ENCODE data around the gene MICAL2.

The MICAL2 gene

DNA sequence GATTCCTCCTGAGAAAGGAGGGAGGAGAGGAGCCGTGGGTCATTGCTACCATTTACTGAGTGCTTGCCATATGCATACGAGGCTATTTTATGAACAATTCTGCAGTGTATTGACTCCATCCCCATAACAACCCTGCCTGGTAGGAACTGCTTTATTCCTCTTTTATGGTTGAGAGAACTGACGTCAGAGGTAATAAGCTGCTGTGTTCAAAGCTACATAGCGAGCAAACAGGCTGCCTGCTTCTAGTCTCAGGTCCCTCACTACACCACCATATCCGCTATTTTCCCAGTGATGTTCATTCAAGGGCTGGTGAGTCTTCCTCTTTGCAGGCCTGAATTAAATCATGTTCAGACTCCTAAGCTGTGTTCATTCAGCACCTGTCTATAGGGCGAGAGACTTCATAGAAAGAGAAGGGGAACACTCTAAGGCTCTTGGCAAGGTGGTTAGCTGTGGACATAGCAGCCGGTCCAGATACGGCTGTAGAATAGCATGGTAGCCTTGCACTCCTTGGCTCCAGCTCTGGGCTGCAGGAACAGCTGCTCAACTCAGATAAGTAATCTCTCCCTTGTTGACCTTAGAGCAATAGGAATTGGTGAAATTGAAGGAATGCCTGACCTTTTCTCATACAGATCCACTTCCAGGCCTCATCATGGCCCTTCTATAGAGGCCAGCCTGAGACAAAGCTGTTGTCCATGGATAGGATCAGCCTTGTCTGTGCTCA, 82.6 kb downstream of the MICAL2 start:
- DNase-seq, result no peak

DNA sequence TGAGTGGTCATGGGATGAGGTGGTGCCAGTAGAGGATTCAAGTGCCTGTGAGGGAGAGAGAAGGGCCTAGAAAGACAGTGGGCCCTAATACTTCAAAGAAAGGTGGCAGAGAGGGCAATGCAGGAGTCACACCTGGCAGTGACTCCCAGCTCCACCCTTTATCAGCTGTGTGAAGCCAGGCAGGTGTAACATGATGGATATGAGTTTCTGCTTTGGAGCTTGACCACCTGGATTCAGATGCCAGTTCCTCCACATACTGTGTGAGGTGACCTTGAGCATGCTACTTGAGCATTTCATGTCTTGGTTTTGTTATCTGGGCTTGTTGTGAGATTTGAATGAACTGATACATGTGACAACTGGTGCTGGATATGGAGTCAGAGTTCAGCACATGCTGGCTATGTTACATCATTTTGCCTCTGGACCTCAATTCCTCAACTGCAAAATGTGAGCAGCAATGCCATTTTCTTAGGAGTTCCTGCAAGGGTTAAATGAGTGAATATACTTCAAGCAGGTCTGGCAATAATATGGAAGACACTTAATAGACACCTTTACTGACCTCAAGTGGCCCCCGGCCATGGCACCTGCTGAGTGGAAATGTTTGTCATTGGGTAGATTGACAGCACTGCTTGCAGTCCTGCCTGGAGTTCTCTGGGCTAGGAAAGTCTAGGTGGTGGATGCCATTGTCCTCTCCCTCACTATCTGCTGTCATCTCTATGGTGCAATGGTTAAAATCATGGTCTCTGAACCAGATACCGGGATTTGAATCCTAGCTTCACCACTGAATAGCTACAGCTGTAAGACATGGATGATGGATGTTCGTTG, 83.3 kb downstream of the MICAL2 start:
- no peak for DNase-seq

DNA sequence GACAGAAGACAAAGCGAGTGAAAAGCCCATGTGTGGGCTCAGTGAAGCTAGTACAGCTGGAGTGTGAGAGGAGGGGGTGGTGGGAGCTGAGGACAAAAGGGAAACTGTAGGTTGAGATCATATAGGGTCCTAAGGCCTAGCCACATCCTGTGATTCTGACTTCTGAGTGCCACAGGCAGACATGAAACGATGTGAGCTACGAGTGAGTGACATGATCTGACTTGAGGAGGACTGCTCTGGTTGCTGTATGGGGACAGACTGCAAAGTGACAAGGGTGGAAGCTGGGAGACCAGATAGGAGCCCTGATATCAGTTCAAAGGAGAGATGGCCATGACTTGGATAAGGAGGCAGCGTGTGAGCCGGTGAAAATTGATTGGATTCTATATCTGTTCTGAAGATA, 85.4 kb downstream of the MICAL2 start:
- DNase-seq, result no peak

DNA sequence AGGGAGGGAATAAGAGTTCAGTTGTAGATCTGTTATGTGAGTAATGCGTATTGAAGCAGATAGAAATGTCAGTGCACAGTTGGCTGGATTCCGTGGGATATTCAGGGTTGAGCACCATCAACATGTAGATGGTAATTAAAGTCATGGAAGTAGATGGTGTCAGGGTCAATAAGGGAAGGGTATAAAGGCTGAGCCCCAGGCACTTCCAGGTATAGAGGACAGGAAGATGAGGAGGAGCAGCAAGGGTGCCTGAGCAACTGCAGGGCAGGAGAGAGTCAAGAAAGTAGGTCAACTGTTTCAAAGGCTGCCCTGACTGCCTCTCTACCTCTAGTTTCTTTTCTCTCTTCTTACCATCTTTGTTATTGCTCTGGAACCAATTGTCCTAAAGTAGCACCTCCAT, 85.9 kb downstream of the MICAL2 start:
- no peak for DNase-seq

DNA sequence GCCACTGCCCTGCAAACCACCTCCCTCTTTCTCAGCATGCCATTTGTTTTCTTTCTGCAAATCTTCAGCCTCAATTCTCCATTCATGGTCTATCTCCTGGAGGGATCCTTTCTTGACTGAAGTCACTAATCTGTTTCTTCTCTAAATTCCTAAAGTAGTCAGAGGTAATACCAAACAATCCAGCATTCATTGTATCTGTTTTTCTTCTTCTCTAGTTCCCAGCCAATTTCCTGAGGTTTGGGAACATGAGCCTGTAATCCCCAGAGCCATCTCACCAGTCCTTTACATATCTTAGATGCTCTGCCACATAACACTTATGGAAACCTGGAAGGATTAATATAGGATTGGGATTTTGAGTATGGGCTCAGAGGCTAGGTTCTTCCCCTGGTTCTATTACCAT, 86.5 kb downstream of the MICAL2 start:
- DNase-seq, result no peak

DNA sequence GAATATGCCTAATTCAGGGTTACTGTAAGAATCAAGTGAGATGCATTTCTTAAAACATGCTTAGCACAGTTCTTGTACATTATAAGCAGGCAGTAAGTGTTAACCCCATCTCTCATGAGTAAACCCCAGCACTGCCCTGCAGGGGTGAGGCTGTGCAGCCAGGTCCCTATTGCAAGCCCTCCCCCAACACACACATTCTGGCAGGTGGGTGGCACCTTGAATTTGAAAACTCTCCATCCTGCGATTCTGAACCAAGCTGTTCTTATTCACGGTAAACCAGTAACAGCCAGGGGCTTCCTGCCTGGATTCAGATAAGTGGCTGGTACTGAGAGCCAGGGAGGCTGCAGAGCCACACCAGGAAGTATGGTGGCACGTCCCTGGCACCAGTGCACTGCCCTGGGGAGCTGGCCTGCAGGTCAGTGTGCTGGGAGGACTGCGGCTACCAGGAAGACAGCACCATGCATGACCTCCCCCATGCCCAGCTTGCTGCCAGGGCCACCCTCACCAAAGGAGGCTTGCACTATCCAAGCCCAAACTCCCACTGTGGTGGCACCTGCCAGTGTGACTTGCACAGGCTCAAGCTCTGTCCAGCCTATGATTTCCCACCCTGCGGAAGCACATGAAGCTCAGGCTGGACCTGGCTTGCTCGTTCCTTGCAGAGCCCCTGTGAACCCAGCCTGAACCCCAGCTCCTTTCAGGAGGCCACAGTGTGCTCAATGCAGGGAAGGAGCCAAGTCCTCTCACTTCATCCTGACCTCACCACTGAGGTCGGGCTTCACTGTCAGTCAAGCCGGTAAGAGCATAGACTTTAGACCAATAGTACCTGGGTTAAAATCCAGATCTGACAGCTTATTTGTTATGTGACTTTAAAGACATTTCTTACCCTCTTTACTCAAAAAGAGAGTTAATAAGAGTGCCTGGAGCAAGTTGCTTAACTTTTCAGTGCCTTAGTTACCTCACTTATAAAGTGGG, 88.1 kb downstream of the MICAL2 start:
- DNase-seq, result no peak

DNA sequence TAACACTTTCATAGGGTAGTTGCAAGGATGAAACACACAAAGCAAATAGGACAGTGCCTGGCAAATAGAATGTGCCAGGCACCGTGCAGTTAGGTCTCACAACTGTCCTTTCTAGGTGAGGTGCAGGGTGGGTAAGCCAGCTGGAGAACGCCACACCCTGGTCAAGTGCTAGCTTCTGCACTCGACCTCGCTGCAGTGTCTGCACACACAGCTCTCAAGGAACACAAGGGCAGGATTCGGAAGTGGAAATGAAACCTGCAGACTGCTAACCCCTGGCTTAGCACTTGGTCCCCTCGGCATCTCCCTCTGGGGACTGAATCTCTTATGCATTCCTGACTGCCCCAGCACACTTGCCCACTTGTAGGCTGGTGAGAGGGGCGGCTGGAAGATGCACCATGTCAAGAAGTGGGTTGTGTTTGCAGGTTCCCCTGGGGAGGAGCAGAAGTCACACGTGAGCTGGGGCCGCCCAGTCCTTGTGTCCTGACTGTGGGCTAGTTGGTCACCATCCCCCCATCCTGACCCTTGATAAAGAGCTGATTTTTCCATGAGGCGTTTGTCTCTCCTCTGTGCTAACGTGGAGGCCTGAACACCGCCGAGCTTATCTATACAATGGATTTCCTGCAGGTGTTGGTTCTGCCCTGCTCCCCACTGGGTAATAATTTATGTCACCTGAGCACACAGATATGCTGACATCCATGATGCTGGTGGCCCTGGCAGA, 89.0 kb downstream of the MICAL2 start:
- DNase-seq, result no peak

DNA sequence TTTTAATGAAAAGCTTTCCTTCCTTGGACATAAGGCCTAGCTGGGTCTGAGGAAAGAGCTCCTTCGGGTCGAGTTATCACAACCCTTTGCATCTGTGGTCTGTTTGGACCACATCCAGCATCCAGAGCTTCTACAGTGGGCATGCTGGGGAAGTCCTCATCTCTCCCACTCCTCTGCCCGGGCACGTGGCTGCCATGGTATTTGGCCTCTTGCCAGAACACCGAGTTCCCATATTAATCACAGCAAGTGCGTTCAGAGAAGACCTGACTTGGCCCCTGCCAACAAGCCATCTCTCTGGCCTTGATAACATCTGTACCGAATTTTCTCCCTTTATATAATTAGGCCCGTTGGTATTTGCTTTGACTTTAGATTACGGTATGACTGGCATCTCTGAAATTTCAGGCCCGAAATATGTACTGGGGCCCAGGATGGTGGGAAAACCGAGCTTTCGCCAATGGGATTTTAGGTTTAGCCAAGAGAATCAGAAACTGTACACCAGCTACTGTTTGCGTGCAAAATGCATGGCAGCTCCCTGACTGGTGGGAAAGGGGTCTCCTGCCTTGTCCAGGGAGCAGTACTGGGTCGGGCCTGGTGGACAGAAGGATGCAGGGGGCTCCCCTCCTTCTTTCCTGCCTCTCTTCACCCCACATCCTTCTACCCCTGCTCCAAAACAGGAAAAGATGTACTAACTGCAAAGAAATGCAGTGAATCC, 90.0 kb downstream of the MICAL2 start:
- DNase-seq, result peak; percentile 83

DNA sequence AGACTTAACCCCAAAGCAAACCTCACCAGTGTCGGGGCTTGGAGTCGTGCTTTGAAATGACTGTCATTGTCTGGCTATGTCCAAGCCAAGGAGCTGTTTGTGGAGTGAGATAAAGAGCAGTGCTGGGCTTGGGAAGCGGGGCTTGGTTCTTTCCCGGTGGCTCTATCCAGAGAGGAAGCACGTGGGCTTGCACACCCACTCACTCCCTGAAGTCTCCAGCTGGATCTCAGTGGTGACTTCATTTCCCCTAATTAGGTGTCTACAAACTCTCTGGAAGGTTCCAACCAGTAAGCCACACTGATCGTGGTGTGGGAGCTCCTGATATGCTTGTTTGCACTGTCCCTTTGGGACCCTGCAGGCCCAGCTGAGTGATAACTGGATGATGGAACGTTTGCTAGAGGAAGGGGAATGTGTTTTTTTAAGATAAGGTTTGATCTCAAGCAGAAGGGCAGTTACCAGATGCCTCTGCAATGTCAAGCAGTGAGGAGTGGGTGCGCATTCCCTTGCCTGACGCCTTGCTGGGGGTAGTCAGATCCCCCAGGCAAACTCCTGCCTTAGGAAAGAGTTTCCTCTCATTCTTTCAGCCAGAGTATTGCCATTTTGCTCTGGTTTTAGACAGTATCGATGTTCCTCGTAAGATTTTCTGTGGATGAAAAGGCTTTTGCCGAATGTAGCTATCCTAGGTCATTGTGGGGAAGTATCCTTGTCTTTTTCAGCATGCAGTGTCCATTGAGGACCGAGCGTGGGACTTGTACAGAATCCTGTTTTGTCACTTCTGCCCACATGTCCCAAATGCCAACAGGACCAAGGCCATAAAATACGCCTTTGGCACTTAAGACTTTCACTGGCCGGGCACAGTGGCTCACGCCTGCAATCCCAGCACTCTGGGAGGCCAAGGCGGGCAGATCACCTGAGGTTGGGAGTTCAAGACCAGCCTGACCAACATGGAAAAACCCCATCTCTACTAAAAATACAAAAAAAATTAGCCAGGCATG, 90.9 kb downstream of the MICAL2 start:
- DNase-seq, result peak; percentile 96

DNA sequence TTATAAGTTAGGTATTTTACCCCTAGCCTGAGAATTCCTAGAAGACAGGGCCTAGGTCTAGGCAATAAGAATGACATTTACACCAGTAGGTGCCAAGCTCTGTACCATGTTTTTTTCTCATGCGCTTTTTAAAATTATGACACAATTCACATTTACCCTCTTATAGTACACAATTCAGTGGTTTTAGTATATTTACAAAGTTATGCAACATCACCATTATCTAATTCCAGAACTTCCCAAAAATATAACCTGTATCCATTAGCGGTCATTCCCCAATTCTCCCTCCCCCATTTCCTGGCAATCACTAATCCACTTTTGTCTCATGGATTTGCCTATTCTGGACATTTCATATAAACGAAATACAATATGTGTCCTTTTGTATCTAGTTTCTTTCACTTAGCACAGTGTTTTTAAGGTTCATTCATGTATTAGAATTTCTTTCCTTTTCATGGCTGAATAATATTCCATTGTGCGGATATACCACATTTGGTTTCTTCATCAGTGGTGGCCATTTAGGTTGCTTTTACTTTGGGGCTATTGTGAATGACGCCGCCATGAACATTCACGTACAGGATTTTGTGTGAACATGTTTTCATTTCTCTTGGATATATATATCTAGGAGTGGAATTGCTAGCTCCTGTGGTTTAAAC, 92.4 kb downstream of the MICAL2 start:
- no peak for DNase-seq

DNA sequence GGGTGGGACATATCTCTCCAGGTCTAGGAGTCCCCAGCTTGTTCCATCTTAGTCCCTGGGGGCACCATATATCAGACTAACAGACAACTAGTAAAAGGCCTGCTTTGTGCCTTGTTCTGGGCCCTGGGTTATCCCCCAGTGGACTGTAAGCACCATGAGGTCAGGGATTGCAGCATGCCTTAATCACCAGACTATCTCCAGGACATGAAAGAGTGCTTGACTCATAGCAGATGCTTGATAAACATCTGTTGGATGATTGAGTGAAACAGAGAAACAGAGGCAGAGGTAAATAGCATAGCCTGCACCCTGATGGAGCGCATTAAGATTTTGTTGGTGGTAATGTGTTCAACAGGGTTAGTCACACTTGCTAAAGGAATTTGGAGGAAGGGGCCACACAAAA, 94.1 kb downstream of the MICAL2 start:
- DNase-seq, result no peak

DNA sequence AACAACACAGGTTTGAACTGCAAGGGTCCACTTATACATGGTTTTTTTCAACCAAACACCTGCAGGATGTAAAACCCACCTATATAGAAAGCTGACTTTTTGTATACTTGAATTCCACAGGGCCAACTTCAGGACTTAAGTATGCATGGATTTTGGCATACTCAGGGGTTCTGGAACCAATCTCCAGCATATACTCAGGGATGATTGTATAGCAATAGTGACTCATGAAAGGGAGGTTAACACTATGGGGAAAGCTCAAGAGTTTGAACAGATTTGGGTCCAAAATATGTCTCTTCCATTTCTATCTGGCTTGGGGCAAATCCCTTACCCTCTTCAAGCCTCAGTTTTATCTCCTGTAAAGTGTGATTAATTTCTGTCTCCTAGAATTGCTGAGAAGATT, 94.9 kb downstream of the MICAL2 start:
- DNase-seq, result peak; percentile 85

DNA sequence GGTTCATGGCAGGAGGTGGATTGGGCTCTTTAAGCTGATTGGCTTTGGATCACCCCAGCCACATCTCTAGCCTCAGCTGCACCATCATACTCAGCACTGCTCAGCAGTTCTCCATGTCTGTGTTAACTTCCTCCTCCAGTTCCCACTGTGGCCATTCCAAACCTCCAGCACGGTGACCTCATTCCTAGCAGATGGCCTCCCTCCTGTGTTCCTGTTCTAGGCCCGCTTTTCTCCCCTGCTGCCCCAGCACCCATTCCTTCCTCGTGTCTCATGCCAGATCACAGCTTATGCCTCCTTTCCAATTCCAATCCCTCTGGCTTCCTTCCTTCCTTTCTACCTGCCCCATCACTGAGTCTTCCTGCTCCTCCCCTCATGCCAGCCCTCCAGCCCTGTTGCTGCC, 96.1 kb downstream of the MICAL2 start:
- DNase-seq, result peak; percentile 67

DNA sequence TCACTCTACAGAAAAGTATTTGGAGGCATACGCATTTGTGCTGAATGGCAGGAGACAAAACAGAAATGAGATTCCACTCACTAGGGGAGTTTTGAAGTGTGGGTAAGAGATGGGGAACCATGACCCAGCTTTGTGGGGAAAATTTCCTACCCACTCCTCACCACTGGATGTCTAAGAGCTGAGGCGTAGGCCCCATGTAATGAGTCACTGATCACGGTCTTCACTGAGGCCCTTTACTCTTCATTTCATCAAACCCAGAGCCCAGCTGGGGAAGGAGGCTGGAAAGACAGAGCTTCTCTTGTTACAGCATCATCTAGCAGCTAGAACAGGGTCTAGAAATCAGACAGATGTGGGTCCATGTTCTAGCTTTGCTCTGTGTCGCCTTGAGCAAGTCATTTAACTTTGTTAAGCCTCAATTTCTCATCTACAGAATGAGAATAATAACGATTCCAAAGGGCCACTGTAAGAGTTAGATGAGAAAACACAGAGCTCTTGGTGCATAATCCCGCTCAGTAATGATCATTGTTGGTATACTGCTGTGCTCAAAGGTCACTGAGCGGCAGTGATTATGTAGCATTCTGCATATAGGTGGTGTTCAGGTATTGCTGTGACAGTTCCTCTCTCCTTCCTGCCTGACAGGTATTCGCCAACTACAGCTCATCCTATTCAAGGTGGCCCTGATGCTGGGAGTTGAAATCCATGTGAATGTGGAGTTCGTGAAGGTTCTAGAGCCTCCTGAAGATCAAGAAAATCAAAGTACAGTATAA, 97.2 kb downstream of the MICAL2 start:
- peak; percentile 96 for DNase-seq

DNA sequence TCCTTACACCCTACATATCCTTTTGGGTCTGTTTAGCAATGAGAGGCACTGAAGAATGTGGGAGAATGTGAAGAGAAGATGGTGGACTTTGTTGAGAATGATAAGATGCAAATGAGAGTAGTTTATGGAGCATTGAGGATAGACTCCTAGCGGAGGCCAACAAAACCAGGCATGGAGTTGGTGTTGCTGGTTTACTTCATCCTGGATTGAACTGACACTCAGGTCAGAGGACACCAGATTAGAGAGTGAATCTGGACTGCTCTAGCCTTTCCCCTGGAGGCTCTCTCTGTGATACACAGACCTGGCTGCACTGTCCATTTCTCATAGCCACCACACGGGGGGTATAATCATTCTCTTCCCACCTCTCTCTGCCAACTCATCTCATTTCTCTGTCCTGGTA, 98.7 kb downstream of the MICAL2 start:
- DNase-seq, result no peak

DNA sequence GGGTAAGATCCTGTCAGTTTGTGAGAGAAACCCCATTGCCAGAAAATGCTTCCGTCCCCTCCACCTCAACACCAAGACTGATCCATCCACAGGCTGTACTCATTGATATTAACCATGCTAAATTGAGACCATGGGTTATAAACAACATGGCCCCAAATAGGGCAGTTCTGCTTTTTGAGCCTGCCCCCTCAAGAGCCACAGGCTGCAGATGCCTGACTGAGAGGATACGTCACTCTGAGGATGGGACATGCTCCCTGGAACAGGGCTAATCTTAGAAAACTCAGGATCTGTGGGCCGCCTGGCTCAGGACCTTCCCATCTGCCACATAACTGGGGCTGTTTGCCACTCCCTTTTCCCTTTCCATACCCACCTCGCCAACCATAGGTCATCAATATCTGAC, 99.8 kb downstream of the MICAL2 start:
- DNase-seq, result no peak

DNA sequence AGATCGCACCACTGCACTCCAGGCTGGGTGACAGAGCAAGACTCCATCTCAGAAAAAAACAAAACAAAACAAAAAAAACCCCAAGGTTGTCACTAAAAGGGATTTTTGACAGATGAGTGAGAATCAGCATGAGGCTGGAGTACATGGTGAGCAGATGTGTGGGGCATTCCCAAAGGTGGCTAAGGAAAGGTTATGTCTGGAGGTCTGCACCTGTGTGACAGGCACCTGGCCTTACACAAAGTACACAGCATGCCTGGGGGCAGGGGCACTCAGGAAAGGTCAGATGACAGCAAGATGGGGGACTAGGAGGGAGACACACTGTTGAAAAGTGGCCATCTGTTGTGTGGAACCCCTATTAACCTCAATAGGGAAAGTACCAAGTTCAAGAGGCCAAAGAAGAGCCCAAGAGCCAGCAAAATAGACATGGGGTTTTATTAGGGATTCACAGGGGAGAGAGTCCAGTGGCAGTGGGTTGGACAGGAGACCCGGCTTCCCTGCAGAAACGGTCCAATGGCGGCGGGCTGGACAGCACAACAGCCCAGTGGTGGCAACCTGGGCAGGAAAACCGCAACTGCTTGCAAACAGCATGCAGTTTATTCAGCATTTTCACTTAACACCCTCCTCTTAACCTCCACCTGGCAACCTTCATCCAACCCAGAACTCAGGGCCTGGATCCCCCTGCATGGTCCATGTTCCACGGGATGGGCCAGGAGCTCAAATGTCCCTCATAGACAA, 101.1 kb downstream of the MICAL2 start:
- no peak for DNase-seq

DNA sequence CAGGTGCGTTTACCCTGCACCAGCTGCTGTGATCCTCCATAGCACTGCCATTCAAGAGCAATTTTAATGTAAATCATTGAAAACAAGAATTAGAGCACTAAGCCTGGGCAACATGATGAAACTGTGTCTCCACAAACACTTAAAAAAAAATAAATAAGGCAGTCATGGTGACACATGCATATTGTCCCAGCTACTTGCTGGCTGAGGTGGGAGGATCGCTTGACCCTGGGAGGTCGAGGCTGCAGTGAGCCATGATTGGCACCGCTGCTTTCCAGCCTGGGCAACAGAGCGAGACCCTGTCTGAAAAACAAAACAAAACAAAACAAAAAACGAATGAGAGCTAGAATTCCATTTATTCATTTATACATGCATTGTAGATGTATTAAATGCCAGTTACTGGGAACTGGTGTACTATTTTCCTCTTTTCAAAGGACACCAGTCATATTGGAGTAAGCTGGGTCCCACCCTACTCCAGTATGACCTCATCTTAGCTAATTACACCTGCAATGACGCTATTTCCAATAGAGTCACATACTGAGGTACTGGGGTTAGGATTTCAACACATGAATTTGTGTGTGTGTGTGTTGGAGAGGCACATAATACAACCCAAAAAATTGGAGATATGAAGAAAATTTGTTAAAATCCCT, 101.9 kb downstream of the MICAL2 start:
- no peak for DNase-seq
